H1 (cell line): ENCODE measurements around the gene QSER1. TPM values are rescaled to one million over a fixed set of nuclear protein-coding genes. Genes with fewer than 3 reads are reported as not detected.

Experiments
- BCL11A ChIP-seq, 2 experiments: IDR thresholded peaks; one replicate each; pipeline ENCODE4 v1.6.1; 2011; ENCODE audit warnings: low read depth in 2 of 2, low read length in 2 of 2, mild to moderate bottlenecking in 2 of 2
- CREB1 ChIP-seq: IDR thresholded peaks from 2 replicates; pipeline ENCODE4 v1.6.1; 2012; ENCODE audit warnings: inconsistent platforms
- CTBP2 ChIP-seq: IDR thresholded peaks from 2 replicates; pipeline ENCODE4 v1.7.0; 2011; ENCODE audit warnings: borderline replicate concordance, mild to moderate bottlenecking, moderate library complexity, mixed read lengths, low read length; ENCODE audit not compliant: insufficient read depth, insufficient read length
- JUN ChIP-seq: IDR thresholded peaks from 2 replicates; pipeline ENCODE4 v1.6.1; 2011; ENCODE audit warnings: low read depth, mild to moderate bottlenecking, improper control_type of control experiment, low read length
- SIX5 ChIP-seq: IDR thresholded peaks from 2 replicates; pipeline ENCODE4 v1.6.1; 2011; ENCODE audit warnings: mild to moderate bottlenecking, low read depth, low read length
- SP1 ChIP-seq: IDR thresholded peaks from 2 replicates; pipeline ENCODE4 v1.6.1; 2011; ENCODE audit warnings: low read depth, low read length
- SRF ChIP-seq: IDR thresholded peaks from 2 replicates; pipeline ENCODE4 v1.6.1; 2011; ENCODE audit warnings: mild to moderate bottlenecking, low read depth, low read length, moderate library complexity
- TEAD4 ChIP-seq: IDR thresholded peaks from 2 replicates; pipeline ENCODE4 v1.6.1; 2012; ENCODE audit warnings: low read depth, low read length, inconsistent platforms, mixed read lengths
- polyA plus RNA-seq, 7 experiments: library from polyadenylated mRNA; depleted of rRNA in 3 of 7; stranded (reverse) in 5 of 7; unstranded in 2 of 7; fragments of >200 nt in 5 of 7; fragments of 200-250 nt in 2 of 7; gene quantifications; 1 replicate in 5 of 7; 2 replicates in 1 of 7; 4 replicates in 1 of 7; pipeline versions ENCODE4 v1.2.1 to v1.2.3, GENCODE V29; 2011 to 2013; ENCODE audit warnings: missing spikeins in 2 of 7, mixed read lengths in 2 of 7
- total RNA-seq: library from RNA; stranded (reverse); fragmentation: NEBNext Ultra II Directional; extraction: Animal tissue kit (Norgen Biotek cat#: 25700); gene quantifications from 2 replicates; pipeline ENCODE4 v1.2.1, GENCODE V29; 2021

QSER1 gene
- total and polyA plus RNA-seq, 2 of the 8 experiments (the other 6 are each of a cell fraction or from before 2014, with no cell fraction given) = 29.3 to 117 TPM

DNA sequence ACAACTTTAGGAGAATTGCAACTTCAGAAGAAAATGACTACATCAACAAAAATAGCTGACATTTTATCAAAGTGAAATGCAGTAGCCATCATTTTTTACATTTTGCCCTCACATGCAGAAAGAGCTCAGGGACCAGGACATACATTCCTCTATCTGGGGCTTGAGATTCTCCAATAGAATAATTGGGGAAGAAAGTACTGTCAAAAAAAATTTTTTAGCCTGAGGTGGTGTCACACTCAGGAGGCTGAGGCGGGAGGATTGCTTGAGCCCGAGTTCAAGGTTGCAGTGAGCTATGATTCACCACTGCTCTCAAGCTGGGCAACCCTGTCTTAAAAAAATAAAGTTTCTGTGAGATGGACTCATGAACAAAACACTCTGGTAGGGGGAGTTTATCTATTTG is 90.9 kb downstream of the QSER1 start (continued):
- TF ChIP-seq JUN = no peak
- no peak for TF ChIP-seq CREB1
- TF ChIP-seq BCL11A (IDR thresholded peaks at IDR 0.05; ENCODE audit: low read depth in 2 of 2, low read length in 2 of 2) = no peak
- no peak for TF ChIP-seq CTBP2
- TF ChIP-seq TEAD4 = no peak
- TF ChIP-seq SRF = no peak
- no peak for TF ChIP-seq SP1
- no peak for TF ChIP-seq SIX5
